ENCODE measurements around the gene WEE2. TPM values are rescaled to one million over a fixed set of nuclear protein-coding genes. Genes with fewer than 3 reads are reported as not detected.

WEE2 gene
- total RNA-seq, 2 experiments from 2014 or later = not detected

GRCh38 chr7:141702047-141702567 is 6.0 kb upstream of the WEE2 start, which contains the start of gene DENND11:
Gene DENND11, minus strand, starts transcription at chr7:141702166. Its CDS starts 13 bp downstream, at chr7:141702153.
- DNase-seq (peak; percentile 80), ATAC-seq (peak; percentile 79)
- intact Hi-C loops (cut with DNase I, micrococcal nuclease) = loop anchor here in 1 of 2 experiments (1.0 kb wide), 2 partner anchors 36 to 48 kb away; partner anchors contain the start of gene SSBP1
- H3K27me3 Mint-ChIP-seq = no peaks in the 10 kb centered on the region
- H3K27ac Mint-ChIP-seq = peak within 1 kb of the TSS; percentile 74
- peaks cover 42% of the 10 kb centered on the region for H3K4me1 Mint-ChIP-seq
- no peaks in the 10 kb centered on the region for H3K9me3 Mint-ChIP-seq (ENCODE audit: low read depth)
- no peaks in the 10 kb centered on the region for H3K36me3 Mint-ChIP-seq (ENCODE audit: low read depth)
- CTCF ChIA-PET = interaction anchor here (1.0 to 4.3 kb wide), 5 partner anchors 11 to 52 kb away, joined by 3 to 34 read pairs (median 4); partner anchors contain the start of gene SSBP1
- POLR2A ChIA-PET = no interaction called here
- peak within 1 kb of the TSS; percentile 77 for H3K4me3 Mint-ChIP-seq

DNA sequence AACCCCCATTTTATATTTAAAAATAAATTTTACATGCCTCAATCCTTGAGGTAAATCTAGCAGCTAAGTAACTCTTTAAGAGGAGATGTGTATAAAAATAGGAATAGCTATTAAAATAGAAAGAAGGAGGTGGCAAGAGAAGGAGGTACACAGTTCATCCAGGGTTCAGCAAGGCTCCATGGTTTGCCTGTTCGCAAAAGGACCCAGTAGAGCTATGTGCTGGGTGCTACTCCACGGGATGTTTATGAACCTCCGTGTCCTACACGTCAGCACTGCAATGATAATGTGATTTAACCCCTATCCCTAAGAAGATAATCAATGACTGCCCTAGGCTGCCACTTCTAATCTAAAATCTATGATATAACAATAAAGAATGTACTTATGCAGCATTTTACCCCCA is 5.3 kb upstream of the WEE2 start:
- Mint-ChIP-seq H3K36me3 (ENCODE audit: low read depth) (no peaks in the 10 kb centered on the region), H3K27ac (no peak overlapping the region), H3K9me3 (ENCODE audit: low read depth) (no peaks in the 10 kb centered on the region), H3K4me3 (peak overlapping the region; percentile 67), H3K4me1 (peaks cover 34% of the 10 kb centered on the region), H3K27me3 (no peaks in the 10 kb centered on the region)
- intact Hi-C loops (cut with DNase I, micrococcal nuclease) = loop anchor here in 1 of 2 experiments (1.0 kb wide), 2 partner anchors 35 to 49 kb away; partner anchors contain the start of gene SSBP1
- ChIA-PET POLR2A (no interaction called here), CTCF (interaction anchor here (0.6 to 4.3 kb wide), 6 partner anchors 10 to 54 kb away, joined by 3 to 34 read pairs (median 4); partner anchors contain the start of gene SSBP1)
- no peak for DNase-seq
- no peak for ATAC-seq

DNA sequence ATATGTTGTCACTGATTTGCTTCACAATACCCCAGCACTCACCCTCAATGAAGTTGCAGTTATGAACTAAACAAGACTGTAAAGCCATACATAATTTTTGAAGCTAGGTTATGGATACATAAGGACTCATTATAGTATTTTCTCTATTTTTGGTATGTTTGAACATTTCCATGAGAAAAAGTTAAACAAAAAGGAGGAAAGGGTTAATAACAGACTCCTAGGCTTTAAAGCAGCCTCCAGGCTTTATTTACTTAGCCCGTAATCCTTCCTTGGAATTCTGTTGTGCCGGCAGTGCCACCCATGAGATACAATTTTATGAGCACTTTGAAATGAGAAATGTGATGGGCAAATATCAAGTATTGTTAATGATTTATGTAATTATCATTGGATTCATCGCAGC is 4.0 kb upstream of the WEE2 start:
- intact Hi-C loops (cut with DNase I, micrococcal nuclease) = no loop called here

GRCh38 chr7:141704741-141705140 is 3.4 kb upstream of the WEE2 start:
- ChIA-PET CTCF (interaction anchor here (1.4 kb wide), 1 partner anchor 13 kb away, joined by 3 read pairs; no protein-coding TSS in a partner anchor), POLR2A (no interaction called here)
- Mint-ChIP-seq H3K27me3 (no peaks in the 10 kb centered on the region), H3K27ac (no peak overlapping the region), H3K9me3 (ENCODE audit: low read depth) (no peaks in the 10 kb centered on the region), H3K4me1 (peaks cover 17% of the 10 kb centered on the region), H3K36me3 (ENCODE audit: low read depth) (no peaks in the 10 kb centered on the region), H3K4me3 (no peak overlapping the region)
- intact Hi-C loops (cut with DNase I, micrococcal nuclease) = no loop called here
- no peak for ATAC-seq
- DNase-seq = no peak

More for the DNA sequence above, 4.0 kb upstream of the WEE2 start:
- ChIA-PET CTCF (interaction anchor here (4.3 kb wide), 1 partner anchor 34 kb away, joined by 34 read pairs; the partner anchor contains the start of gene SSBP1), POLR2A (no interaction called here)
- Mint-ChIP-seq H3K27ac (no peak overlapping the region), H3K4me3 (no peak overlapping the region), H3K4me1 (peaks cover 22% of the 10 kb centered on the region), H3K9me3 (ENCODE audit: low read depth) (no peaks in the 10 kb centered on the region), H3K36me3 (ENCODE audit: low read depth) (no peaks in the 10 kb centered on the region), H3K27me3 (no peaks in the 10 kb centered on the region)
- ATAC-seq (no peak), DNase-seq (no peak)

- Mint-ChIP-seq H3K27me3 (no peaks in the 10 kb centered on the region), H3K27ac (no peak overlapping the region), H3K4me1 (peaks cover 4% of the 10 kb centered on the region), H3K4me3 (no peak overlapping the region), H3K36me3 (ENCODE audit: low read depth) (no peaks in the 10 kb centered on the region), H3K9me3 (ENCODE audit: low read depth) (no peaks in the 10 kb centered on the region)
- DNase-seq = no peak
- ChIA-PET CTCF (interaction anchor here (0.6 to 1.4 kb wide), 2 partner anchors 11 to 141 kb away, joined by 3 read pairs; no protein-coding TSS in a partner anchor), POLR2A (no interaction called here)
- ATAC-seq = no peak
- intact Hi-C loops (cut with DNase I, micrococcal nuclease) = no loop called here
These were observed 1.7 kb upstream of the WEE2 start for GRCh38 chr7:141706239-141707064.

- CTCF ChIA-PET = interaction anchor here (0.5 to 2.4 kb wide), 6 partner anchors 14 to 55 kb away, joined by 3 to 14 read pairs (median 6); partner anchors contain the start of gene SSBP1
- H3K27ac Mint-ChIP-seq = no peak overlapping the region
- H3K4me3 Mint-ChIP-seq = no peak overlapping the region
- DNase-seq (no peak), ATAC-seq (no peak)
- H3K9me3 Mint-ChIP-seq (ENCODE audit: low read depth) = no peaks in the 10 kb centered on the region
- H3K4me1 Mint-ChIP-seq = peaks cover 8% of the 10 kb centered on the region
- no peaks in the 10 kb centered on the region for H3K36me3 Mint-ChIP-seq (ENCODE audit: low read depth)
- POLR2A ChIA-PET = no interaction called here
- no peaks in the 10 kb centered on the region for H3K27me3 Mint-ChIP-seq
- intact Hi-C loops (cut with DNase I, micrococcal nuclease) = no loop called here
These were observed 1.2 kb downstream of the WEE2 start for GRCh38 chr7:141709318-141709717.

GRCh38 chr7:141709749-141710148 is 1.6 kb downstream of the WEE2 start:
- ChIA-PET CTCF (interaction anchor here (0.5 to 2.4 kb wide), 6 partner anchors 14 to 56 kb away, joined by 3 to 14 read pairs (median 6); partner anchors contain the start of gene SSBP1), POLR2A (no interaction called here)
- no peaks in the 10 kb centered on the region for H3K36me3 Mint-ChIP-seq (ENCODE audit: low read depth)
- H3K4me3 Mint-ChIP-seq = no peak overlapping the region
- no peak for ATAC-seq
- intact Hi-C loops (cut with DNase I, micrococcal nuclease) = no loop called here
- no peak for DNase-seq
- no peaks in the 10 kb centered on the region for H3K27me3 Mint-ChIP-seq
- H3K27ac Mint-ChIP-seq = no peak overlapping the region
- H3K9me3 Mint-ChIP-seq (ENCODE audit: low read depth) = no peaks in the 10 kb centered on the region
- H3K4me1 Mint-ChIP-seq = peaks cover 8% of the 10 kb centered on the region

GRCh38 chr7:141710301-141710700 is 2.1 kb downstream of the WEE2 start:
- ATAC-seq (no peak), DNase-seq (no peak)
- H3K9me3 Mint-ChIP-seq (ENCODE audit: low read depth) = no peaks in the 10 kb centered on the region
- intact Hi-C loops (cut with DNase I, micrococcal nuclease) = no loop called here
- no peak overlapping the region for H3K4me3 Mint-ChIP-seq
- no peaks in the 10 kb centered on the region for H3K27me3 Mint-ChIP-seq
- ChIA-PET CTCF (interaction anchor here (0.8 to 0.9 kb wide), 2 partner anchors 24 to 42 kb away, joined by 3 to 6 read pairs; no protein-coding TSS in a partner anchor), POLR2A (no interaction called here)
- H3K4me1 Mint-ChIP-seq = peaks cover 8% of the 10 kb centered on the region
- H3K36me3 Mint-ChIP-seq (ENCODE audit: low read depth) = no peaks in the 10 kb centered on the region
- no peak overlapping the region for H3K27ac Mint-ChIP-seq

- Mint-ChIP-seq H3K27me3 (no peaks in the 10 kb centered on the region), H3K27ac (no peak overlapping the region), H3K4me1 (peaks cover 8% of the 10 kb centered on the region), H3K4me3 (no peak overlapping the region), H3K9me3 (ENCODE audit: low read depth) (no peaks in the 10 kb centered on the region), H3K36me3 (ENCODE audit: low read depth) (no peaks in the 10 kb centered on the region)
- intact Hi-C loops (cut with DNase I, micrococcal nuclease) = no loop called here
- ATAC-seq (peak; percentile 19), DNase-seq (no peak)
- ChIA-PET CTCF (interaction anchor here (1.4 to 1.5 kb wide), 2 partner anchors 10 to 25 kb away, joined by 4 to 12 read pairs; partner anchors contain the start of genes DENND11 and SSBP1), POLR2A (no interaction called here)
These were observed 4.6 kb downstream of the WEE2 start for GRCh38 chr7:141712603-141713255.

DNA sequence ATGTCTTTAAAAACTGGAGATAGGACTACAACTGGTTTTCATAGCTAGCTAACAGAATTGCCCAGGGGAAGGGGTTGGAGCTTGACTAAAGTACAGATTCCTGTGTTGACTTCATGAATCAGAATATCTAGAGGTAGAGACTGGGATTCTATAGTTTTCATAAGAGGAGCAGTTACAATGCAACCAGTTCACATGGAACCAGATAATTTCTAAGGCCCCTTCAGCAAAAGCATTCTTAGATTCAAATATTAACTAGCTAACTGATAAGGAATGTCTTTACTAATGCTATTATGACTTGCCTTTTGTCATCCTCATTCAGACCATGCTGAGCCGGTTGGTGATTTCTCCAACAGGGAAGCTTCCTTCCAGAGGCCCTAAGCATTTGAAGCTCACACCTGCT is 5.7 kb downstream of the WEE2 start:
- Mint-ChIP-seq H3K9me3 (ENCODE audit: low read depth) (no peaks in the 10 kb centered on the region), H3K4me1 (peaks cover 8% of the 10 kb centered on the region), H3K36me3 (ENCODE audit: low read depth) (no peaks in the 10 kb centered on the region), H3K4me3 (no peak overlapping the region), H3K27ac (no peak overlapping the region), H3K27me3 (no peaks in the 10 kb centered on the region)
- intact Hi-C loops (cut with DNase I, micrococcal nuclease) = no loop called here
- ATAC-seq (no peak), DNase-seq (no peak)
- CTCF ChIA-PET = interaction anchor here (1.5 to 3.0 kb wide), 2 partner anchors 24 to 59 kb away, joined by 10 to 12 read pairs; partner anchors contain the start of gene SSBP1
- POLR2A ChIA-PET = no interaction called here

DNA sequence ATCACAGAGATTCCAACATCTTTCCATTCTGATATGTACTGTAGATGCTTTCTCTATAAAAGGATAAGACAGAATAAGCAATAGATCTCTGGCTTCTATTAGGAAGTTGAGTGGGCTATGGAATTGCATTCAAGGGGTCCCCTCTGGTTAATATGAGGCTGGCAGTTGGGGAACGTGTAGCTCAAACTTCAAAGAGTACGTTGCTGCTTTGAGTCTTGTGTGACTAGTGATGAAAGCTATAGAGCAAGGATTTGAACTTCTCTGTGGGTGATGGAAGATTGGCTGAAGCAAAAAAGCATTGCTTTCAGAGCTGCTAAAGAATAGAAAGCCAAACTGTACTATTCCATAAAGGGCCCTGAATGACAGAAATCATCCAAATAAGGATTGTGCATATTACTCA is 6.4 kb downstream of the WEE2 start:
- Mint-ChIP-seq H3K4me1 (peaks cover 8% of the 10 kb centered on the region), H3K4me3 (no peak overlapping the region), H3K27ac (no peak overlapping the region), H3K36me3 (ENCODE audit: low read depth) (no peaks in the 10 kb centered on the region), H3K9me3 (ENCODE audit: low read depth) (no peaks in the 10 kb centered on the region), H3K27me3 (no peaks in the 10 kb centered on the region)
- ATAC-seq (no peak), DNase-seq (no peak)
- intact Hi-C loops (cut with DNase I, micrococcal nuclease) = no loop called here
- CTCF ChIA-PET = interaction anchor here (3.0 kb wide), 1 partner anchor 60 kb away, joined by 10 read pairs; no protein-coding TSS in a partner anchor
- POLR2A ChIA-PET = no interaction called here

All from activated CD4-positive, alpha-beta T cell treated with anti-CD3 and anti-CD28 coated beads for 36 hours (primary cell).